HG02763 (cell line): ENCODE measurements around the gene CHID1.

Experiments
- ATAC-seq: cut with Tn5 transposase; IDR thresholded peaks from one replicate; pipeline ENCODE4 v1.9.1; 2021; ENCODE audit warnings: mild to moderate bottlenecking, moderate library complexity; ENCODE audit not compliant: unreplicated experiment

The CHID1 gene

GRCh38 chr11:850775-851763 lies 59.5 kb downstream of the CHID1 start:
- ATAC-seq, result no peak

- ATAC-seq, result no peak
These were observed 60.4 kb downstream of the CHID1 start for GRCh38 chr11:849951-850774.

DNA sequence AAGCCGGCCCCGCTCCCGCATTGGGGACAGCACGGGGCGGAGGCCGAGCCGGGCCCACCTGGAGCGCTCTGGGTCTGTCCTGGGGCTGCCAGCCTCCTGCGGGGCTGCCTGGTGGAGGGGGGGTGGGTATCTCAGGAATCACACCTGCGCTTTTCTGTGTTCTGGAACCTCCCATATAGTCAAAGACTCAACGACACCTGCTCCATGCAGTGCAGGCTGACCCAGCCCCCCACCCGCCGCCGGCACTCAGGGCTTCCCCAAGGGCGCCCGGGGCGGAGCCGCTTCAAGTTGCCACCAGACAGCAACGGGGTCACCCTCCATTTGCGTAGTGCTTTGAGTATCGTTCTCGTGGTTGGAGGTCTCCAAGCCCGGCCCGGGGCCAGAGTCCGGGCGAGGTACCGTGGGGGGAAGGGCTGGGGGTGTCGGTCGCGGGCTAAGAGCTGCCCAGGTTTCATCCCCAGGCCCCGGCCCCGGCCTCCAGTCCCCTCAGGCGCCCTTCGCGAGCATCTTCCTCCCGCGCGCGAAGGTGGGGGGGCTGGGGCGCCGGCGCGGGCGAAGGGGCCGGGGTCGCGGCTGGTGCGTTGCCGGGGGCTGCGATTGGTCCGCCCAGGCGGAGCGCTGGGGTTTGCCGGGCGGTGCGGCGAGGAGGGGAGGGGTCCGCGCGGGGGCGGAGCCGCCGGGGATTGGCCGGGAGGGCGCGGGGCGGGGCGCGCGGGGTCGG lies 61.3 kb downstream of the CHID1 start:
- ATAC-seq, result no peak

DNA sequence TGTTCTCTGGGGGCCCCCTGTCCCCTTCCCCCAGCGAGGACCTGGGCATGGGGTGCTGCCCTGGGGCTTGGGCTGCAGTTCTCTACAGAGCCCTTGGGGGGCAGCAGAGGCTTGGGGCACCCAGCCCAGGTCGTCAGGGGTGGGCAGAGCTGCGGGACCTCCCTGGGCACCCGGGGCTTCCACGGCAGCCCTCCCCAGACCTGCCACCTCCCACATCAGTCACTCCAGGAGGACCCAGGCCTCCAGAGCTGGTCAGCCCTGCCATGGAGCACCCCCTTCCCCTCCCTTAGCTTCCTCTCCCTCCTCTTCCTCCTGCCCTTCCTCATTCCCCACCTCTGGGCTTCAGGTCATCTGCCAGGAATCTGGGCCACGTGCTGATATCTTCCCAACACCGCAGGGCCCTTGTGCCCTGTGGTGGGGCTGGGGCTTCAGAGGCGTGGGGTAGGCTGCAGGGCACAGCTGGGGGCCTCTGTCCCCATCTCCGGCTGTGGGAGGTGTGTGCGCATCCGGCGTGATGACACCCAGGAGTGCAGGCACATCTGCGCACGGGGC lies 62.2 kb downstream of the CHID1 start:
- ATAC-seq, result no peak

- ATAC-seq, result no peak
These were observed 62.7 kb downstream of the CHID1 start for GRCh38 chr11:847876-848275.

- no peak for ATAC-seq
These were observed 64.0 kb downstream of the CHID1 start for GRCh38 chr11:846496-847098.

DNA sequence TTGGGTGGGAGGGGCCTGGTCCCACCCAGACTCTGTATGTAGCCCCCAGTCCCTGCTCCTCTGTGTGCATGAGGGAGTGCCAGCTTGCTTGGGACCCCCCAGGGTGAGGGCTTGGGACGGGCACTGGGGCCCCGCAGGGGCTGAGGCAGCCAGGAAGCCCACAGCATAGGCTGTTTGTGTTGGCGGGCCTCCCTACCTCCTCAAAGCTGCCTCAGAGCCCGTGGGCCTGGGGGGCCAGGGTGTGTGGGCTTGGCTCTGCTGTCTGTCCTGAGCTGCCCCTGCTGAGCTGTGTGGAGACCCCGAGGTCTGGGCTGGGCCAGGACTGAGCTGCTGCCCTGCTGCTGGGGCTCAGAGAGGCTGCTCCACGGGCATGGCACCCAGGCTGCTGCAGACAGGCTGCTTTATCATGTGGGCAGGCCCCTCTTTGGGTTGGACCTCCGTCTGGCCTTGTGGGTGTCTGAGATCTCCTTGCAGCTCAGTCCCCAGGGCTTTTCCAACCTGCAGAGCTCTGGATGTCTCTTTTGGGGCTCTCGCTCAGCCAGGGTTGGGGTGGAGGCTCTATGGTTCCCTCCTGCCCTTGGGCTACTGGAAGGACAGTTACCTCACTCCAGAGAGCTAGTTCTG lies 64.6 kb downstream of the CHID1 start:
- ATAC-seq, result no peak

DNA sequence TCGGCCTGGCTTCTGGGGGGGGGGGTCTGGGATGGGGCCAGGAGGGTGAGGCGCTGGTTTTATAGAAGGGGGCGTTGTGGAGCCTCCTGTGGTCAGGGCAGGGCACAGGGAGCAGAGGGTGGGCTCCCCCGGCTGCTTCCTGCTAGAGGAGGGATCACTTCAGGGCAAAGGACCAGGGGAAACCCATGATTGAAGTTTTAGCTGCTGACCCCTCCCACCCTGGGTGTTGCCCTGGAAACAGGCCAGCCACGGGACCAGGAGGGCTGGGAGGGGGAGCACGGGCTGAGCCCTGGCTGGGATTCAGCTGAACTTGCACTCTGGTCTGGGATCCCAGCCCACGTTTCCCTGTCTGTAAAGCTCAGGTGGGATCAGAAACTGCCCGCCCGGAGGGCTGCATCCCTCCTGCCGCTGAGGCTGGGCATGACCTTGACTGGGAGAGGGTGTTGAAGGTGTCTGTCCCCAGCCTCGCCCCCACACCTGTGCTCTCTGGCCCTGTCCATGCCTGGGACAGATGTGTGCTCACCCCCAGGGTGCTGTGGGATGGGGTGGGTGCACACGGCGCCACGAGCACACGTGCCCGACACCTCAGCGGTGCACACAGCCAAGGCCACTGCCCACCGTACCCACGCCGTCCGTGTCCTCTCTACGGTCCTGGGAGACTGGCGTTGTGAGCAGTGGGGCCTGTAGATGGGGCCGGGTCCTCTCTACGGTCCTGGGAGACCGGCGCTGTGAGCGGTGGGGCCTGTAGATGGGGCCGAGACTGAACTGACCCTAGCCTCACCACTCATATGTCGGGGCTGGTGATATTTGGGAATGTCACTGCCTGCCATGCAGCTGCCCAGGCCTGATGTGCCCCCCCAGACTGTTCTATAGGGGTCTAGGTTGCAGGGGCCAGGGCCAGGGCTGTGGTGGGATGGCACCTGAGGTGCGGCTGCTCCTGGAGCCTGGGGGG lies 65.6 kb downstream of the CHID1 start:
- no peak for ATAC-seq

- ATAC-seq, result no peak
These were observed 66.6 kb downstream of the CHID1 start for GRCh38 chr11:843818-844692.

GRCh38 chr11:843086-843734 lies 67.4 kb downstream of the CHID1 start:
- no peak for ATAC-seq

DNA sequence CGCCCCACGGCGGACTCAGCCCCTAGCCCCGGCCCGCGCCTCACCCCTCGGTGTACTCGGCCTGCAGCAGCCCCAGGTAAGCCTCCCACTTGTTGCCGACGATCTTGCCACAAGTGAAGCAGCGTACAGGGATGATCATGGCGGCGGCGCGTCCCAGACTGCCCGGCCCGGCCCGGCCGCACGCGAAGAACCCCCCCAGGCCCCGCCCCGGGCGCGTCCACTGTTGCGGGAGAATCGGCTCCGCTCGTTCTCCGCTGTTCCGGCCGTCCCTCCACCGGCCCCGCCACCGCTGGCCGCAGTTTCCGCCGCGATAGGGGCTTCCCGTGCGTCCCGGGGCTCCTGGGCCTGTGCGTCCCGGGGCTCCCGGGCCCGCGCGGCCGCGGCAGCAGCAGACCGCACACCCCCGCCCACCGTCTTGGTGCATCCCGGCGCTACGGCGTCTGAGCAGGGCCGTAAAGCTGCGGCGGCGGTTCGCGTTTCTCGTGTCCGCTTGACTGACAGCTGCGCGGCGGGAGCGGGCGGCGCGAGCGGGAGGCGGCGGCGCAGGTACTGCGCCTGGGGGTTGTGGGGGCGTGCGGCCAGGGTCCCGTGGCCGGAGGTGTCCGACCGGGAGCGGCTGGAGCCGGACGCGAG lies 68.1 kb downstream of the CHID1 start, which contains the start of the genes POLR2L and TSPAN4:
Gene POLR2L, minus strand, starts transcription at position 160 of the 633 bp plus-strand sequence. Its CDS starts 21 bp downstream, at position 139.
Gene TSPAN4, plus strand, starts transcription at position 483 of the 633 bp plus-strand sequence. CDS start 7,453 bp downstream, outside the sequence.
- peak; percentile 58 for ATAC-seq

GRCh38 chr11:841981-842369 lies 68.6 kb downstream of the CHID1 start:
- ATAC-seq, result no peak

DNA sequence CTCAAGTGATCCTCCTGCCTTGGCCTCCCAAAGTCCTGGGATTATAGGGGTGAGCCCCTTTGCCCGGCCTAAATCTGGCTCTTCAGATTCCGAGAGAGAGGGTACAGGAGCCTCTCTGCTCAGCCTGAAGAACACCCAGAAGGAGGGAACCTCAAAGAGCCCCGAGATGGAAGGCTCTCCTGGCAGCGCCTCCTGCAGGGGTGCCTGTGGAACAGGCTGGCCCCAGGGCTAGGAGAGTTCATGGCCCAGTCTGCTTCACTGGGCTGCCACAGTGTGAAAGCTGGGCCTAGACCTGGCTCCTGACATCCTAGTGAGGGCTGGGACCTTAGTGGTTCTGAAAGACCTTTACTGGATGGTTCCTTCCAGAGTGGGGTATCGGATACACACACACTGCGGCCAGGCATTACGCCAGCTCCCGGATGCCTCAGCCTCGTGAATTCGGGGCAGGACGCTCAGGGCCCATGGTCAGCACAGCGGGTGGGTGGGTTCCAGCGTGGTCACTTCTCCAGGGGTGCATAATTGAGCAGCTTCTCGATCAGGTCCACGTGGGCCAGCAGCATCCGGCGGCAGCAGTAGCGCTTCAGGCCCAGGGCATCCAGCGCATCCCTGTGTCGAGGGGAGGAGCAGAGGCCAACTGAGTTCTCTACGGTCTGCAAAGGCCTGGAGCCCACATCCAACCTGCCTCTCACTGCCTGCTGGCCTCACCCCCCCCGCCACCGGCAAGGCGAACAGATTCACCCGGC lies 70.6 kb downstream of the CHID1 start:
- no peak for ATAC-seq

DNA sequence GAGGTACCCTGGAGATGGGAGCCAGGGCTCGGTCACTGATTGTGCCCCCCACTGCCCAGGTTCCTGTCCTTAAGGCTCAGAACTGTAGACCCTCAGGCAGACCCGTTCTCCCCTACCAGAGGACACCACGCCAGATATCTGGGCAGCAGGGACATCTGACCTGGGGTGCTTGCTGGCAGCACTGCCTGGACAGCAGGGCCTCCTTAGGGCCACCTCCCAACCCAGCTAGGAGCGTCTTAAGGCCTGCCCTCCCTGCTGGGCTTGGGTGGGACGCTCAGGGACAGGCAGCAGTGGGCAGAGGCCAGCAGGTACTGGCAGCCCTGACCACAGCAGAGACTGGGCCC lies 71.4 kb downstream of the CHID1 start:
- no peak for ATAC-seq

DNA sequence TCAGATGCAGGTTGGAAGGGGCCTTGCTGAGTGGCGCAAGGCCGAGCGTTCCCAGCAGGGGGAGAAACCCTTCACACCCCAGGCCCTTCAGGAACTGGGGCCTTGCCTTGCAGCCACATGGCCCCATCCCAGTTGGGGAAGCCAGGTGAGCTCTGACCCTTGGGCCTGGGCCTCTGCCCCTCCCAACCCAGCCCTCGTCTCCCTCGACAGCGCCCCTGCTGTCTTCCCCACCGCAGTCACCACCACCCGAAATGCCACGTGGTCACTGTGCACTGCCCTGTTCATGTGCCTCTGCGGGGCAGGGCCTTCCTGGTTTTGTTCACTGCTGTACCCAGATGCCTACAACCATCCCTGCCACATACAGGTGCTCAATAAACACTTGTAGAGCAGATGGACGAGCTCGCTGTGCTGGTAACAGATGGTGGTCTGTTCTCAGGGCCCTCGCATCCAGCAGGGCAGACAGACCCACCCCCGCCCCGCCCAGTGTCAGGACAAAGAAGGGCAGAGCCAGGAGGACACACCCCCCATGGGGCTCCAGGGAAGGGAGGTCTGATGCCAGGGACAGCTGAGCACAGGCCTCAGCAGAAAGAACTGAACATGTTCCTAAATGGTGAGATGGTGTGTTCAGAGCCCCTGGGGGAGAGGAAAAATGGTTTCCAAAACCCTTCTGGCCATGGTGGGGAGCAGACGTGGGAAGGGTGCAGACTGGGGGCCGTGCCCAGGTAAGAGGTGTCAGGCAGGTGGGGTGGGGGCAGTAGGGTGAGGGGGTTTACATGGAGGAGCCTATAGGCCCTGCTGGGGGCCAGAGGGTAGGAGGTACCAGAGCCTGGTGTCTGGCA lies 72.0 kb downstream of the CHID1 start:
- no peak for ATAC-seq
